Esophagus muscularis mucosa (tissue), 3 donors: ENCODE measurements around the gene DNPH1.

Experiments used
- EP300 ChIP-seq: sonication (generic); formaldehyde crosslinking; IDR thresholded peaks from one replicate; pipeline ENCODE4 v1.6.1; 2017; ENCODE audit warnings: antibody characterized with exemption
- POLR2AphosphoS5 ChIP-seq, 2 donors: sonication (generic); formaldehyde crosslinking; IDR thresholded peaks; one replicate each; pipeline ENCODE4 v1.6.1; 2017; ENCODE audit warnings: antibody characterized with exemption in 2 of 2

DNA sequence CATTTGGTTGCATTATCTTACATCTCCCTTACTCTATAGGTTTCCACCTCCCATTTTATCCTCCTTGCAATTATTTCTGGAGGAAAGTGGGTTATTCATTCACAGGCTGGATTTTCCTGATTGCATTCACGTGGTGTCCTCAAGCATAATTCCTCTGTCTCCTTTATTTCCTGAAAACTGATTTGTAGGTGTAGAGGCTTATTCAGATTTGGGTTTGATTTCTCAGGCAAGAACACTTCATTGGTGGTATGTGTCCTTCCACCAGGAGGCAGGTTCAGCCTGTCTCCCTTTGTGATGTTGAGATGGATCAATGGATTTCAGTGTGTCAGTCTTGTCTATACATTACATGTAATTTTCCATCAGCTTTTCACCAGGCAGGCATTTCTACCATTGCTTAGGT is 17.3 kb downstream of the DNPH1 start:
- no peak for TF ChIP-seq EP300
- TF ChIP-seq POLR2AphosphoS5 (IDR thresholded peaks at IDR 0.05), result no peak
